Measurements from ENCODE around the gene SLAMF7.
"Not testable (repeated sequence)": the region's sequence is repeated elsewhere in the genome, so short reads cannot be mapped to it uniquely, and the experiment has no call there.

Gene SLAMF7

DNA sequence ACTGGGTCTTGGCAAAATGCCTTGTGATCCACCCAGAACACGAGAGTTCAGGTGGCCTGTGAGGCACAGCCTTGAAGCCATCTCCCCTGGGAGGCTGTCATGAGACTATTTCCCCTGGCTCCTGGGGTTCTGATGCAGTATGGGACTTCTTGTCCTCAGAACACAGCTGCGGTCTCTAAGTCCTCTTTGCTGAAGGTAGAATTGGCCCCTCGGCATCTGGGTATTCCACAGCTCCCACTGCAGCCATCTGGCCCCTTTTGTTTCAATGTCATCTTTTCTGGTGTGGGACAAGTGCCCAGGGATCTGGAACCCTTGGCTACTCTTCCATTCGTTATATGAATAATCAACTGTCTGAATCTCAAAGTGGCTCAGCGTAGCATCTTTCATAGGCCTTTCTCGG, 39.9 kb downstream of the SLAMF7 start:
- no peak for DNase-seq

DNA sequence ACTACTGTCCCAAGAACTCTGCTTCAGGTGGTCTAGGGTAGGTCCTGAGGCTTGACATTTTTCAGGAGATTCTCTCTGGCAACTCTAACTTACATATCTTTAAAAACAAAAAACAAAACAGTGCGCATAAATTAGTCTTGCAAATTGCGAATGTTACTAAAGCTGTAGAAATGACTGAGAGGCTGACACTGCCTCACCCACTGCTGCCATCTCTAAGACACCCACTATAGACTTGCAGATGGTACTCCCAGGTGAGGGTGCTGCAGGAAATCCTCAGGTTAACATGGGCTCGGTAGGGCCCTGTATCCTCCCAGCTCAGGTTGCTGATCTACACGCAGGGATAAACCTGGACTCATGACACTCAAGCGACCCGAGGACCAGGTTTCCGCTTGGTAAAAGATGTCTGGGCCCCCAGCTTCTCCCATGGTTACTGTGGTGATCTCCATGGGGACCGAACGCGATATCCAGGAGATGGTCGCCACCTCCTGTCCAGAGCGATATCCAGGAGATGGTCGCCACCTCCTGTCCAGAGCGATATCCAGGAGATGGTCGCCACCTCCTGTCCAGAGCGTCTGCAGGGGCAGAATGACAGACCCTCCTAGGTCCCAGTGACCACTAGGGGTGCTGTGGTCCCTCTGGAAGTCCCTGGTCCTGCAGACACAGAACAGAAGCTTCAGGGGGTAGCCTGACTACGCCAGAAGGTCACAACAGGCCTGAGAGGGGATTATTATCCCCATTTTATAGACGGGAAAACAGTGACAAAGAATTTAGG, 40.8 kb downstream of the SLAMF7 start:
- DNase-seq: peak; percentile 7

DNA sequence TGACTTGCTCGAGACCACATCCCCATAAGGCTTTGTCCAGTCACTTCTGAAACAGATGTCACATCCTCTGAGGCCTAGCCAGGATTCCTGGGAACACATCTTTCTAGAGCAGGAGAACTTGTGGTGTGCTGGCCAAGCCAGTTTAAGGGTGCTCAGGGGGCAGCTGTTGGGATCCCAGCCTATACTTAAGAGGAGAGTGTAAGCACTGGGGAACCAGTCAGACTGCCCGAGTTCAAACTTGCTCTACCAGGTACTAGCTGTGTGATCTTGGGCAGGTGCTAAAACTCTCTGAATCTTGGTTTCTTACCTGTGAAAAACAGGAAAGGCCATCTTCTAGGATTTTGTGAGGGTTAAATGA, 41.3 kb downstream of the SLAMF7 start:
- no peak for DNase-seq

DNA sequence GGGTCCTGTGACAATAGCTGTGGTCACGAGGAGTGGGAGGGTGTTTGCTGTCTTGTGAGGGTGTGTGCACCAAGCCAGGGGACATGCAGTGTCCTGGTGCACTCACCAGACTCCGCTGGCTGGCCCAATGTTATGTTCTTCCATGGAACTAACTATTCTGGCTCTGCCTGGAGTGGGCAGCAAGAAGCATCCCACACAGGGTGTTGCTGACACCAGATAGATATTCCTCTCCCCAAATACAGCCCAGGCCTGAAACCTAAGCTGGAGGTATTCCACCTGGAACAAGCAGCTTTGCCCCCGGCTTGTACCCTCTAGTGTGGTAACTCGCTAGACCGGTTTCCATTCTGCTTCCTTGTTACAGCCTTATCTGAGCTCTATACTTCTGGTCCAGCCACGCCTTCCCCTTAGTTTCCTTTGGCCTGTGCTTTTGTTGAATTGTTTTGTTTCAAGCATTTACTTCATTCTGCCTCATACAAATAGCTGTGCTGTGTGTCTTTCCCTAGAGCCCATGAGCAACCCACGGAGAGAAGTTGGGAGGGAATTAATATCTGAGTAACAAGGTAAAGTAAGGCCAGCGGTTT, 42.2 kb downstream of the SLAMF7 start:
- DNase-seq: peak; percentile 47

DNA sequence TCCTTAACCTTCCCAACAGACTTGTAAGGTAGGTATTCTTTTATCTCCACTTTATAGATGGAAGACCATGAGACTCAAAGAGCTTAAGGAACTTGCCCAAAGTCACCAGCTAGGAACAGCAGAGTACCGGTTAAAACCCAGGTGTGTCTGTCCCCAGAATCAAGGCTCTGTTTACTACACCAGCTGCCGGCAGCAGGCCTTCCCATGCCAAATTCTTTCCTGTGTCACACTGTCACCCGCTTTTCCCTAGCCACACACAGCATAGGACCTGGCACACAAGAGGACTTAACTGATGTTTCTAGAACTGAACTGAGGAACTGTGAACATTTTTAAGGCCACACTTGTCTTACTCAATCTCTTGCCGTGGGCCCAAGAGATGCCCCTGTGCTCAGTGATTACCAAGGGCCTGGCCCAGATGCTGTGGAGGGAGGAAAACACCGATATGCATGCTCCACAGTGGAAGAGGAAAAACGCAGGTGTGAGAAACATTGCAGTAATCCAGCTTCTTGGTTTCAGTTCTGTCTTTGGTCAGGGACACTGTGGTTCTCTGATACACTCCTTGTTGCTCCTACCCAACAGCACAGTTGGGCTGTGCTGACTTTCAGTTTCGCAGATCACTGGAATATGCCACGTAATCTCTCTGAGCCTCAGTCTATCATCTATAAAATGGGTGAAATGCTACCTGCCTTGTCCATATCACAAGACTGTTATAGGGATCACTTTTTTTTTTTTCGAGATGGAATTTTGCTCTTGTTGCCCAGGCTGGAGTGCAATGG, 43.1 kb downstream of the SLAMF7 start:
- no peak for DNase-seq

DNA sequence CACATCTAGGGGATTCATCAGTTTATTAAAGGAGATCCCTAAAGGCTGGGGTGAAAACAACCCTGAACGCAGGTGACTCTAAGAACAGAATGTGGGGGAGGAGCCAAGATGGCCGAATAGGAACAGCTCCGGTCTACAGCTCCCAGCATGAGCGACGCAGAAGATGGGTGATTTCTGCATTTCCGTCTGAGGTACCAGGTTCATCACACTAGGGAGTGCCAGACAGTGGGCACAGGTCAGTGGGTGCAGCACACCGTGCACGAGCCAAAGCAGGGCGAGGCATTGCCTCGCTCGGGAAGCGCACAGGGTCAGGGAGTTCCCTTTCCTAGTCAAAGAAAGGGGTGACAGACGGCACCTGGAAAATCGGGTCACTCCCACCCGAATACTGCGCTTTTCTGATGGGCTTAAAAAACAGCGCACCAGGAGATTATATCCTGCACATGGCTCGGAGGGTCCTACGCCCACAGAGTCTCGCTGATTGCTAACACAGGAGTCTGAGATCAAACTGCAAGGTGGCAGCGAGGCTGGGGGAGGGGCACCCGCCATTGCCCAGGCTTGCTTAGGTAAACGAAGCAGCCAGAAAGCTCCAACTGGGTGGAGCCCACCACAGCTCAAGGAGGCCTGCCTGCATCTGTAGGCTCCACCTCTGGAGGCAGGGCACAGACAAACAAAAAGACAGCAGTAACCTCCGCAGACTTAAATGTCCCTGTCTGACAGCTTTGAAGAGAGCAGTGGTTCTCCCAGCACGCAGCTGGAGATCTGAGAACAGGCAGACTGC, 44.1 kb downstream of the SLAMF7 start:
- not testable (repeated sequence) for DNase-seq

DNA sequence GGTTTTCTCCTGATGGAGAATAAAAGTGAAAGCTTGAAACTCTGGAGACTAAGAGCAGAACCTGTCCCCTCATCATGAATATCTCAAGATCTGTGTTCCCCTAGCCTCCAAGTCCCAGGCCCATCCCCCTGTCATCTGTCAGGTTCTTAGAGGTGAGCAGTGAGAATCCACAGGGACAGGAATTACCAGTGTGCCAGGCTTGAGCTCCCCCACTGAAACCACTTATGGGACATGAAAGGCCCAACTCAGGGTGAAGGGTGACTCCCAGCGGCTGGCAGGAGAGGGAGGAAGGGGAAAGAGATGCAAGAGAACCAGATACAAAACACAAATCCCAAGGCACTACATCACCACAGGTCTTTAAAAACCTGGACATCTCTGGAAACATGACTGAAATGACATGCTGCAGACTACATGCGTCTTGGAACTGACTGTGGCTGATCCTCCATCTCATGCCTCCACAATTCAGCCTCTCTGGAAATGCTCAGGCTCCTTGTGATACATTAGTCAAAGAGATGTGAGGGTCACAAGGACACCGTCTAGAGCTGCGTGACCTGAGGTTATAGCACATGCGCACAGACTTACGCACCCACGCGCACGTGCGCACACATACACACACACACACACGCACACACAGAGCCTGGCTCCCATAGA, 50.1 kb downstream of the SLAMF7 start:
- DNase-seq: no peak

DNA sequence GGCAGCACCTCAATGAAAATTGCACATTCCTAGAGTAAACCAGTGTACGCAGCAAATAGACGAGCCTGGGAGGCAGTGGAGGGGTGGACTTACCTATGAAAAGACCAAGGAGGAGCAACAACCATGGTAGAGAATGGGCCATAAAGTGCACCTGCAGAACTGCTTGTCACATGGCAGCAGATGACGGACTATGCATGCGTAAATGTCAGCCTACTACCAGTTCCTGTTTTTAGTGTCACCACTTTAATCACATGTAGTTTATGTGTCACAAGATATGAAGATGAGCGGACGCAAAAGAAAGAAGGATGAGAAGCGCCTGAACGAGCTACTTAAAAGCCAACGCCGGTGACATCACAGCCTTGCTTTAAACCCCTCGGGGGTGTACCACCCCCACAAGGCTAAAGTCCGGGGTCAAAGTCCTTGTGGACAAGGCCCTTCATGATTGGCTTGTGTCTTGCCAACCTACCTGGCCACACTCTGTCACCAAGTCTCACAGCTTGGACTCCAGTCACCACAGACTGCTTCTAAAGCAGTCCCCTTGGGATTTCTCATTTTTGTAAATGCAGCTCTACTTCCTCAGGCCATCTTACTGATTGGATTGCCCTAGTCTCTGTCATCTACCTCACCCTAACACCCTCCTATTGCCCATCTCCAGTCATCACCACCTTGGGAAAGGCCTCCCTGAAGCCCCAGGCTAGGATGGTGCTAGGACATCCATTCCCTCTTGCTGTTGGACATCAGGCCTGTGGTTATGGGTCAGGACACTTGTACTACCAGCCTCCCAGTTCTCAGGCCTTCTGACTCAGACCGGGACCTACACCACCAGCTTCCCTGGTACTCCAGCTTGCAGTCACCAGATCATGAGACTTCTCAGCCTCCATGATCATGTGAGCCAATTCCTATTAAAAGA, 50.9 kb downstream of the SLAMF7 start:
- no peak for DNase-seq

DNA sequence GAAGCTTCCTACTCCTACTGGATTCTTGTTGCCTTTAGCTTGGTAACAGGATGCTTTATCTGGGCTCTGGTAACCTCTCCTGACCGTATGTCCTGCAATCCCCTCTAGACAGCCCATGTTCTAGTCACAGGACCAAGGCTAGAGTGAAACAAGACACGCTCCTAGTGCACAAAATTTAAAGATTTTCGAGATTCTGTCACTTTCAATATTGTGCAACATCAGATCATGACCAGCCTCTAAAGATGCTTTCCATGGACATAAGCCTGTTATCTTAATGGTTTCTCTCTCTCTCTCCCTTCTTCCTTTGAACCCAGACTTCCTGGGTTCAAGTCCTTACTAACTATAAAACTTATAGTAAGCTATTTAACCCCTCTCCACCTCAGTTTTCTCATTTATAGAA, 55.3 kb downstream of the SLAMF7 start:
- no peak for DNase-seq

DNA sequence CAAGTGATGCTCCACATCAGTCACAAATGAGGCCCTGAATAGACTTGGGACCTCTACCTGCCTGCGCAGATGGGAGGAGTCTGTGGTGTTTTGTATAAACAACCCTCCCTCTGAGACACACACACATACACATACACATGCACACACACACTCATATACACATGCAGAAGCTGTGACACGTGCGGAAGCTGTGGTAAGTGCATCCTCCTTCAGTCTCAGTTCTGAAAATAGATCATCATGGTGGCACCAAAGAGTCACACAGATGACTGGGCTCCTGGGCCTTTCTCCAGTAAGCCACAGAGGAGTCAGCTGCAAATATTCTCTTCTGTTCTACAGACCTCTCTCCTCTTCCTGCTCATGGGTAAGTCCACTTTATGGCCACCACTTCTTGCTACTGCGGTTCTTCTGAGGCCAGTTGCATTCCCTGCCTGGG, 56.9 kb downstream of the SLAMF7 start, which contains the start of gene LY9:
TSS of gene LY9 (plus strand) at position 224 of the 433 bp plus-strand sequence. CDS start at position 238, 14 bp downstream.
- no peak for DNase-seq

DNA sequence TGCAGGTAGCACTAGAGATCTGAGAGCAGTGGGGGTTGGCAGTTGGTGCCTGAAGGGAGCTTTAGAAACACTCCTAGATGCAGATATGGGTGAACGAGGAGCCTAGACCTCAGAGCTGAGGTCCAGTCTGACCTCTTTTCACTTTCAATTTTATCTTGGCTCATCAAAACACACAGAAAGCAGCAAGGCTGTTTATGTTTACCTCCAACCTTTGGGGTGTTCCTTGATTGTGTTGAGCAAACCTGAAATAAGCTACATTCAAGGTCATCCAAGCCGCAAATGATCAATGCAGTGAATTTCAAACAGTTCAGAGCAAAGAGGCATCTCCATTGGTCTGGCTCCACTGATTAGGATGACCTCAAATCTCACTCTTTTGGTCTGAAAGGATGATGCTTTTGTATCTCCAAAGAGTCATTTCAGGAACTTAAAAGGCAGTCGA, 58.2 kb downstream of the SLAMF7 start:
- DNase-seq: no peak

DNA sequence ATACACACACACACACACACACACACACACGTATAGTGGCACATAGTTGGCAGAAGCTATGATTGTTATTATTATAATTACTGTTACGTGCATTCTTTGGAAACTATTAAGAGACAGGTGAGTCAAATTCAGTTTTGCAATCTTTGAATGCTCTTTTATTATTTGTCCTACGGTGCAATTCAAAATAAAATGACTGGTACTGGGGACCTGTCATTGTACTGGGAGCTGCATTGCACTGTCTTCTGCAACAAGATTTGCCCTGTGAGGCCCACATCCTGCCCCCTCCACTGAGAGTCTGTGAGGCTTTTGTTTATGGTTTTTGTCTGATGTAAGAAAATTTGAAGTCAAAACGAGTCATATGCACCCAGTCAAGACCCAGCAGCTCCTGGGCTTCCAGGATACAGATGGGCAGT, 58.8 kb downstream of the SLAMF7 start:
- no peak for DNase-seq

DNA sequence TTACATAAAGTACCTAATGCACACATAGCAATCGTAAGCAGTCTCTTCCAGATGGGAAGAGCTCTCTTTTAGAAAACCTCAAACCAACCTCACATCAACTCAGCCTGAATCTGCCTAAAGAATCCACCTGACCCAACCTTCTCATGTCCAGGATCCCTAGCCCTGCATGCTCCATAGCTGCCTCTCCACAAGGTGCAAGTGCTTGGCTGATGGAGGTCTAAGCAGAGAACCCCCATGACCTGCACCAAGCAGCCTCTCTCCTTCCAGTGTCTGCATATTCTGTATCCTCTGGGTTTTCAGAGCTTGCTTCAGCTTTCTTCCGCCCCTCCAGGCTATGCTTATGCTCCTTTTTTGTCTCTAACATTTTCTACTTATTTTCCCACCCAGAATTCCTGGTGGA, 59.4 kb downstream of the SLAMF7 start:
- no peak for DNase-seq

DNA sequence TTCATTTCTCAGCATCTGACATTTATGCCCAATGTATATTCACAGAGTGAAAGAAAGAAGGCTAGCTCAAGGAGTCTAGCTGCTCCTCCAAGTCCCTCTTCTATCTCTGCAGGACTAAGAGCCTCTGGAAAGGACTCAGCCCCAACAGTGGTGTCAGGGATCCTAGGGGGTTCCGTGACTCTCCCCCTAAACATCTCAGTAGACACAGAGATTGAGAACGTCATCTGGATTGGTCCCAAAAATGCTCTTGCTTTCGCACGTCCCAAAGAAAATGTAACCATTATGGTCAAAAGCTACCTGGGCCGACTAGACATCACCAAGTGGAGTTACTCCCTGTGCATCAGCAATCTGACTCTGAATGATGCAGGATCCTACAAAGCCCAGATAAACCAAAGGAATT, 60.6 kb downstream of the SLAMF7 start:
- DNase-seq: no peak

DNA sequence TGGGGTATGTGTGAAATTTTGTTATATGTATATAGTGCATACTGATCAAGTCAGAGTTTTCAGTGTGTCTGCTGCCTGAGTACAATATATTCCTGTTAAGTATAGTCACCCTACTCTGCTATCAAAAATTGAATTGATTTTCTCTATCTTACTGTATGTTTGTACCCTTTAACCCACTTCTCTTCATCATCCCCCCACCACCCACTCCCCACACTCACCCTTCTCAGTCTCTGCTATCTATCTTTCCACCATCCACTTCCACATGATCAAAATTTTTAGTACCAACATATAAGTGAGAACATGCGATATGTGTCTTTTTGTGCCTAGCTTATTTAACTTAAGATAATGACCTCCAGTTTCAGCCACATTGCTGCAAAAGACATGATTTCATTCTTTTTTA, 61.1 kb downstream of the SLAMF7 start:
- DNase-seq: no peak

DNA sequence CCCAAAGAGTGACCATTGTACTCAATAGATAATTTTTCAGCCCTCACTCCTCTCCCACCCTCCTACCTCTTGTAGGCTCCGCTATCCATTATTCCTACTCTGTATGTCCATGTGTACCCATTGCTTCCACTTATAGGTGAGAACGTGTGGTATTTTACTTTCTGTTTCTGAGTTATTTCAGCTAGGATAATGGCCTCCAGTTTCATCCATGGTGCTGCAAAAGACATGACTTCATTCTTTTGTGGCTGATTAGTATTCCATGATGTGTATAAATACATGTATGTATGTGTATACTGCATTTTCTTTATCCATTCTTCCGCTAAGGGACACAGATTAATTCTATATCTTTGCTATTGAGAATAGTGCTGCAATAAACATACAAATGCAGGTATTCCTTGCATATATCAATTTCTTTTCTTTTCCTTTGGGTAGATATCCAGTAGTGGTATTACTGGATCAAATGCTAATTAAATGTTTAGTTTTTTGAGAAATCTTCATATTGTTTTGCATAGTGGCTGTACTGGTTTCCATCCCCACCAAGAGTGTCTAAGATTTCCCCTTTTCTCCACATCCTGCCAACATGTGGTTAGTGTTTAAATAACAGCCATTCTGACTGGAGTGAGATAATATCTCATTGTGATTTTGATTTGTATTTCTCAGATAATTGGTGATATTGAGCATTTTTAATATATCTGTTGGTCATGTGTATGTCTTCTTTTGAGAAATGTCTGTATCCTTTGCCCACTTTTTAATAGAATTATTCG, 61.8 kb downstream of the SLAMF7 start:
- no peak for DNase-seq

DNA sequence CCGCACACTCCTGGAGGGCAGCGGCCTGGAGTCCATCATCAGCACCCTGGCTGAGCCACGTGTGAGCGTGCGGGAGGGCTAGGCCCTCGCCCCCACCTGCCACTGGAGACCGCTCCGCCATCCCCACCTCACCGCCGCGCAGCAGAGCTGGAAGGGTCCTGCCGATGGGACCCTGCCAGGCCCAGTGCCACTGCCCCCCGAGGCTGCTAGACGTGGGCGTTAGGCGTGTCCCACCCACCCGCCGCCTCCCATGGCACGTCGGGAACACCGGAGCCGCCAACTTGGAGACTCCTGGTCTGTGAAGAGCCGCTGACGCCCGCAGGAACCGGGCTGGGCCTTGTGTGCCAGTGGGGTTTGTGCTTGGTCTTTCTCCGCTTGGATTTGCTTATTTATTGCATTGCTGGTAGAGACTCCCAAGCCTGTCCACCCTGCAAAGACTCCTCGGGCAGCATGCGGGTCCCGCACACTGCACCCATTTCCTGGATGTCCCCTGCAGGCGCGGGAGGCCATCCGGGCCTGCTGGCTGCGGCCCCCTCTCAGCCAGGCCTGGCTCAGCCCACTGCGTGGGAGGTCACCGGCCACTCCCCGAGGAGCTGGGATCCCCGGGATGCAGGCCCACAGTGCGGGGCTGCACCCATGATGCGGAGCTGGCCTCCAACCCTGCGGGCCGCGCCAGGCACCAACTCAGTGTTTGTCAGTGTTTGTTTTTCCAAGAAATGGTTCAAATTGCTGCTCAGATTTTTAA, 63.0 kb downstream of the SLAMF7 start:
- no peak for DNase-seq
